HEK293 (cell line): ENCODE data around the gene EPG5.

ENCODE experiments used
- CTCF ChIA-PET: fragments of 350-600 bp; formaldehyde crosslinking; extraction: SDS; loops from one replicate; lab custom pipeline; 2021; ENCODE audit warnings: antibody characterized with exemption; lab: Yijun Ruan, JAX
- POLR2A ChIA-PET: fragments of 300-600 bp; formaldehyde crosslinking; extraction: SDS; loops from one replicate; lab custom pipeline; 2020; ENCODE audit warnings: antibody characterized with exemption, inconsistent platforms; lab: Yijun Ruan, JAX
- H3K27ac ChIP-seq: fragments of 200-500 bp; sonication (Bioruptor generic); 2 replicates; pipeline ENCODE4 v1.5.1; 2014; ENCODE audit warnings: low read depth, low read length, control low read depth, inconsistent platforms; ENCODE audit errors: extremely low read depth
- H3K36me3 ChIP-seq, 2 experiments: fragments of 200-500 bp in 1 of 2; sonication (Bioruptor generic) in 1 of 2; 1 replicate in 1 of 2; 2 replicates in 1 of 2; pipeline ENCODE4 v1.5.1; 2014 to 2017; ENCODE audit warnings: inconsistent platforms in 2 of 2, low read length in 2 of 2; ENCODE audit not compliant: control insufficient read depth in 2 of 2, insufficient read depth in 1 of 2
- H3K4me1 ChIP-seq: fragments of 200-500 bp; sonication (Bioruptor generic); 2 replicates; pipeline ENCODE4 v1.5.1; 2014; ENCODE audit warnings: mild to moderate bottlenecking, low read length, inconsistent platforms; ENCODE audit not compliant: control insufficient read depth, insufficient read depth
- H3K4me3 ChIP-seq: 2 replicates; pipeline ENCODE4 v1.5.1; 2011; ENCODE audit warnings: low read depth, mild to moderate bottlenecking, control low read depth, low read length, moderate library complexity
- H3K9me3 ChIP-seq: fragments of 200-500 bp; sonication (Bioruptor generic); 2 replicates; pipeline ENCODE4 v1.5.1; 2014; ENCODE audit warnings: low read depth, low read length, inconsistent platforms; ENCODE audit not compliant: control insufficient read depth, insufficient read depth
- CTCF ChIP-seq: fragments of 450-650 bp; formaldehyde crosslinking; IDR thresholded peaks from 2 replicates; pipeline ENCODE4 v1.5.1; 2016; ENCODE audit warnings: missing biosample characterization, missing genetic modification characterization
- ELK4 ChIP-seq: IDR thresholded peaks from 2 replicates; pipeline ENCODE4 v1.6.1; 2011; ENCODE audit warnings: mild to moderate bottlenecking, low read depth, low read length, borderline replicate concordance
- MEIS1 ChIP-seq: sonication (generic); formaldehyde crosslinking; IDR thresholded peaks from 2 replicates; pipeline ENCODE4 v1.8.1; 2022; ENCODE audit warnings: missing genetic modification reagents, mild to moderate bottlenecking, borderline replicate concordance
- PBX3 ChIP-seq: sonication (generic); formaldehyde crosslinking; IDR thresholded peaks from 2 replicates; pipeline ENCODE4 v1.8.1; 2022; ENCODE audit warnings: mild to moderate bottlenecking, moderate library complexity, missing genetic modification reagents
- SETDB1 ChIP-seq: IDR thresholded peaks from one replicate; pipeline ENCODE4 v1.6.1; 2017; ENCODE audit warnings: mild to moderate bottlenecking, low read length, moderate library complexity, mixed read lengths; ENCODE audit not compliant: insufficient read length
- SP7 ChIP-seq: fragments of 450-650 bp; formaldehyde crosslinking; IDR thresholded peaks from 2 replicates; pipeline ENCODE4 v1.5.1; 2016; ENCODE audit warnings: missing biosample characterization, missing genetic modification characterization
- TCF7L2 ChIP-seq: IDR thresholded peaks from 2 replicates; pipeline ENCODE4 v1.6.1; 2011; ENCODE audit warnings: low read depth, mild to moderate bottlenecking, inconsistent platforms, low read length, moderate library complexity, borderline replicate concordance
- TRIM28 ChIP-seq: IDR thresholded peaks from 2 replicates; pipeline ENCODE4 v1.6.1; 2011; ENCODE audit warnings: low read length, control low read depth, borderline replicate concordance
- WT1 ChIP-seq: fragments of 450-650 bp; formaldehyde crosslinking; IDR thresholded peaks from 2 replicates; pipeline ENCODE4 v1.5.1; 2016; ENCODE audit warnings: missing biosample characterization, missing genetic modification characterization
- ZFP69B ChIP-seq: fragments of 450-650 bp; formaldehyde crosslinking; IDR thresholded peaks from 2 replicates; pipeline ENCODE4 v1.5.1; 2016; ENCODE audit warnings: missing biosample characterization, missing genetic modification characterization
- ZNF10 ChIP-seq: fragments of 450-650 bp; formaldehyde crosslinking; IDR thresholded peaks from 2 replicates; pipeline ENCODE4 v1.5.1; 2017; ENCODE audit warnings: missing biosample characterization, missing genetic modification characterization
- ZNF114 ChIP-seq: fragments of 450-650 bp; formaldehyde crosslinking; IDR thresholded peaks from 2 replicates; pipeline ENCODE4 v1.5.0; 2017; ENCODE audit warnings: missing biosample characterization, missing genetic modification characterization
- ZNF138 ChIP-seq: fragments of 450-650 bp; formaldehyde crosslinking; IDR thresholded peaks from 2 replicates; pipeline ENCODE4 v1.5.1; 2016; ENCODE audit warnings: missing biosample characterization, missing genetic modification characterization, borderline replicate concordance
- ZNF155 ChIP-seq: fragments of 450-650 bp; formaldehyde crosslinking; IDR thresholded peaks from 2 replicates; pipeline ENCODE4 v1.5.1; 2016; ENCODE audit warnings: missing biosample characterization, missing genetic modification characterization
- ZNF184 ChIP-seq: fragments of 450-650 bp; IDR thresholded peaks from 2 replicates; pipeline ENCODE4 v1.5.1; 2018; ENCODE audit warnings: missing biosample characterization, mild to moderate bottlenecking, missing genetic modification characterization
- ZNF248 ChIP-seq: fragments of 450-650 bp; formaldehyde crosslinking; IDR thresholded peaks from 2 replicates; pipeline ENCODE4 v1.5.1; 2017; ENCODE audit warnings: missing biosample characterization, missing genetic modification characterization
- ZNF280D ChIP-seq: fragments of 450-650 bp; formaldehyde crosslinking; IDR thresholded peaks from 2 replicates; pipeline ENCODE4 v1.5.1; 2016; ENCODE audit warnings: missing biosample characterization, missing genetic modification characterization
- ZNF350 ChIP-seq: fragments of 450-650 bp; formaldehyde crosslinking; IDR thresholded peaks from 2 replicates; pipeline ENCODE4 v1.5.0; 2017; ENCODE audit warnings: missing biosample characterization, mild to moderate bottlenecking, missing genetic modification characterization
- ZNF514 ChIP-seq: fragments of 450-650 bp; formaldehyde crosslinking; IDR thresholded peaks from 2 replicates; pipeline ENCODE4 v1.5.1; 2016; ENCODE audit warnings: missing biosample characterization, missing genetic modification characterization
- ZNF677 ChIP-seq: fragments of 450-650 bp; IDR thresholded peaks from 2 replicates; pipeline ENCODE4 v1.5.0; 2018; ENCODE audit warnings: missing biosample characterization, mild to moderate bottlenecking, missing genetic modification characterization, moderate library complexity
- ZNF704 ChIP-seq: fragments of 450-650 bp; formaldehyde crosslinking; IDR thresholded peaks from 2 replicates; pipeline ENCODE4 v1.5.1; 2016; ENCODE audit warnings: missing biosample characterization, missing genetic modification characterization
- ZNF791 ChIP-seq: fragments of 450-650 bp; formaldehyde crosslinking; IDR thresholded peaks from 2 replicates; pipeline ENCODE4 v1.5.1; 2016; ENCODE audit warnings: missing biosample characterization, missing genetic modification characterization
- ZSCAN18 ChIP-seq: fragments of 450-650 bp; formaldehyde crosslinking; IDR thresholded peaks from 2 replicates; pipeline ENCODE4 v1.5.1; 2016; ENCODE audit warnings: missing biosample characterization, missing genetic modification characterization
- ZXDB ChIP-seq: fragments of 450-650 bp; formaldehyde crosslinking; IDR thresholded peaks from 2 replicates; pipeline ENCODE4 v1.5.1; 2016; ENCODE audit warnings: missing biosample characterization, missing genetic modification characterization

EPG5 gene

GRCh38 chr18:45870419-45870818, 96.7 kb downstream of the EPG5 start (continued):
- no peak for TF ChIP-seq ZNF350 (tag by site-specific recombination)
- no peak for TF ChIP-seq MEIS1 (CRISPR knock-in tag)
- no peak for TF ChIP-seq ZNF138 (tag by site-specific recombination)
- TF ChIP-seq ZNF704 (tag by site-specific recombination): no peak
- TF ChIP-seq ZNF280D (tag by site-specific recombination): no peak
- TF ChIP-seq SETDB1: no peak
- TF ChIP-seq, all 188 proteins: peak for 0

- TF ChIP-seq ZSCAN18 (tag by site-specific recombination): no peak
- no peak for TF ChIP-seq TCF7L2
- TF ChIP-seq ZNF155 (tag by site-specific recombination): no peak
- TF ChIP-seq ZNF10 (tag by site-specific recombination): no peak
- TF ChIP-seq ZNF248 (tag by site-specific recombination): no peak
- TF ChIP-seq ZNF514 (tag by site-specific recombination): no peak
- no peak for TF ChIP-seq ZNF791 (tag by site-specific recombination)
- TF ChIP-seq ELK4: no peak
- TF ChIP-seq, all 188 proteins: peak for 0
- no peaks in the 10 kb centered on the region for H3K4me1 ChIP-seq
- H3K4me3 ChIP-seq: no peak overlapping the region
- ChIA-PET POLR2A (no interaction called here), CTCF (interaction anchor here (0.6 to 6.7 kb wide), 2 partner anchors 13 to 108 kb away, joined by 6 to 70 read pairs; no protein-coding TSS in a partner anchor)
- peaks cover 26 to 50% of the 10 kb centered on the region in 2 experiments for H3K36me3 ChIP-seq
- H3K27ac ChIP-seq: no peak overlapping the region
- no peaks in the 10 kb centered on the region for H3K9me3 ChIP-seq
Observed at GRCh38 chr18:45865466-45865865, 101.7 kb downstream of the EPG5 start.

- peaks cover 31 to 63% of the 10 kb centered on the region in 2 experiments for H3K36me3 ChIP-seq
- CTCF ChIA-PET: interaction anchor here (6.7 kb wide), 1 partner anchor 15 kb away, joined by 70 read pairs; no protein-coding TSS in a partner anchor
- POLR2A ChIA-PET: no interaction called here
- no peak overlapping the region for H3K27ac ChIP-seq
- no peak overlapping the region for H3K4me3 ChIP-seq
- H3K4me1 ChIP-seq: no peaks in the 10 kb centered on the region
- H3K9me3 ChIP-seq: no peaks in the 10 kb centered on the region
- no peak for TF ChIP-seq ZNF114 (tag by site-specific recombination)
- no peak for TF ChIP-seq TRIM28
- no peak for TF ChIP-seq ZNF677
- TF ChIP-seq ZFP69B (tag by site-specific recombination): no peak
- TF ChIP-seq SP7: no peak
- no peak for TF ChIP-seq CTCF
- TF ChIP-seq ZXDB (tag by site-specific recombination): no peak
- TF ChIP-seq ZNF184 (tag by site-specific recombination): no peak
- no peak for TF ChIP-seq WT1 (tag by site-specific recombination)
- TF ChIP-seq PBX3 (CRISPR knock-in tag): no peak
Observed at GRCh38 chr18:45864081-45864480, 103.0 kb downstream of the EPG5 start.
